KOPT-K1 (cell line): Measurements from ENCODE around the gene RPL35A.
A peak's percentile ranks its signal among the peaks of the same experiment; 100 is the strongest.
"Not testable (repeated sequence)": the region's sequence is repeated elsewhere in the genome, so short reads cannot be mapped to it uniquely, and the experiment has no call there.

Experiments used
- H3K27ac ChIP-seq: fragments of 200-600 bp; sonication (generic); 2 replicates; pipeline ENCODE4 v1.5.1; 2016; ENCODE audit warnings: antibody characterized with exemption, mild to moderate bottlenecking, low read depth, low read length; ENCODE audit not compliant: poor library complexity, severe bottlenecking
- H3K36me3 ChIP-seq: fragments of 200-600 bp; sonication (generic); 2 replicates; pipeline ENCODE4 v1.5.1; 2017; ENCODE audit warnings: antibody characterized with exemption, mild to moderate bottlenecking, low read length, moderate library complexity; ENCODE audit not compliant: insufficient read depth
- H3K9me3 ChIP-seq: fragments of 200-600 bp; sonication (generic); 2 replicates; pipeline ENCODE4 v1.5.1; 2017; ENCODE audit warnings: antibody characterized with exemption, low read length, mild to moderate bottlenecking; ENCODE audit not compliant: insufficient read depth, poor library complexity, severe bottlenecking

The RPL35A gene

GRCh38 chr3:197949778-197950676 lies at the start of gene RPL35A:
TSS of gene RPL35A (plus strand) at chr3:197950190. CDS start at chr3:197950968, 778 bp downstream.
- no peaks in the 10 kb centered on the region for H3K9me3 ChIP-seq

GRCh38 chr3:197901626-197902025 lies 48.4 kb upstream of the RPL35A start:
- Histone ChIP-seq H3K27ac (no peak overlapping the region), H3K9me3 (no peaks in the 10 kb centered on the region), H3K36me3 (no peaks in the 10 kb centered on the region)

More at GRCh38 chr3:197949778-197950676, at the start of gene RPL35A:
- H3K36me3 ChIP-seq = peaks cover 42% of the 10 kb centered on the region
- H3K27ac ChIP-seq = peak within 1 kb of the TSS; percentile 82

DNA sequence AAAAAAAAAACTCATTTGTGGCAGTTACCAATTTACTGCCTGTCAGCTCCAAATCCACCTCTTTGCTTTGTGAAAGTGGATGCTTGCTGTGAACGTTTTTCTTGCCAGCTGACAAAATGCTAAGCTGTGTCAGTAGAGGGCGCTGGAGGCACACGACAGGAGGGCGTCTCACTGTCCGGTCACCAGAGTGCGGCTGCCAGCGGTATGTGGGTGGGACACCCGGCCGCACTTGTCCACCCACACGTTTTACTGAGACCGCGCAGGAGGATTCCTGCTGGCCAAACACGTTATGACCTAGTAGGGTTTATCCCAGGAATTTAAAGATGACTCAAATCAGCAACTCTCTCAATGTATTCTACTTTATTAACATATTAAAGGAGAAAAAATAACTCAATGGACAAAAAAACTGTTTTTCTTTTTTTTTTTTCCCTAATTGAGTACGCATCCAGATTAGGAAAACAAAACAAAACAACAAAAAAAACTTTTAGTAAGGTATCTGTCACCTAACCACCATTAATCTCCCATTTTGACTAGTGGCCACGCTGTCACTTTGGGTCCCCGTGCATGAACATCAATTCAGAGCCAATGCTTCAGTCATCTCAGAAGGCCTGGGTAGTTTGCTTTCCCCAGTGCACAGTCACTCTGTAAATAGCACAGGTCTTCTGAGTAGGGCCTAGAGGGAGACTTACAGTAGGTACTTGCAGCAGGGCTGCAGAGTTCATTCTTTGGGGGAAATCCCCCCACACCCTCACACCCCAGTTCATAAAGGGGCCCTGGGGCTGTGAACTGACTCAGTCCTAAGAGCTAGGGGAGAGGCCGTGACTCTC lies 43.8 kb upstream of the RPL35A start:
- H3K9me3 ChIP-seq = no peaks in the 10 kb centered on the region
- H3K36me3 ChIP-seq = no peaks in the 10 kb centered on the region
- H3K27ac ChIP-seq = no peak overlapping the region

DNA sequence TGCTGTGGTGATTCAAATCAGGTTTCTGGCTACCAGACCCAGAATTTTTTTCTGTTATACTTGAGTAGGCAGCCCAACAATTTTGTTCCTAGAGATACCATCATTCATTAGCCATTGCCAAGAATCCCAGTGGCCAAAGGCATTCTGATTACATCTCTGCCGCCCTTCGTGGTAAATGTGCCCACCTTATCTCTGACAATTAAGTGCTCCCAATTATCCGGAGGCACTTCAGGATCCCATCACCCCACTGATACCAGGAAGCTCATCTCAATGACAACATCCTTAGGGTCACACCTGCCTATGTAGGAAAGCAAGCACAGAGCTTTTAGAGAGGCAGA lies 43.2 kb upstream of the RPL35A start:
- H3K36me3 ChIP-seq = no peaks in the 10 kb centered on the region
- no peak overlapping the region for H3K27ac ChIP-seq
- H3K9me3 ChIP-seq = no peaks in the 10 kb centered on the region

GRCh38 chr3:197907196-197907595 lies 42.8 kb upstream of the RPL35A start:
- no peaks in the 10 kb centered on the region for H3K36me3 ChIP-seq
- no peak overlapping the region for H3K27ac ChIP-seq
- no peaks in the 10 kb centered on the region for H3K9me3 ChIP-seq

GRCh38 chr3:197908550-197908949 lies 41.4 kb upstream of the RPL35A start:
- not testable (repeated sequence) for H3K27ac ChIP-seq, H3K9me3 ChIP-seq, H3K36me3 ChIP-seq

GRCh38 chr3:197908957-197909701 lies 40.9 kb upstream of the RPL35A start:
- H3K27ac ChIP-seq = no peak overlapping the region
- no peaks in the 10 kb centered on the region for H3K36me3 ChIP-seq
- no peaks in the 10 kb centered on the region for H3K9me3 ChIP-seq

DNA sequence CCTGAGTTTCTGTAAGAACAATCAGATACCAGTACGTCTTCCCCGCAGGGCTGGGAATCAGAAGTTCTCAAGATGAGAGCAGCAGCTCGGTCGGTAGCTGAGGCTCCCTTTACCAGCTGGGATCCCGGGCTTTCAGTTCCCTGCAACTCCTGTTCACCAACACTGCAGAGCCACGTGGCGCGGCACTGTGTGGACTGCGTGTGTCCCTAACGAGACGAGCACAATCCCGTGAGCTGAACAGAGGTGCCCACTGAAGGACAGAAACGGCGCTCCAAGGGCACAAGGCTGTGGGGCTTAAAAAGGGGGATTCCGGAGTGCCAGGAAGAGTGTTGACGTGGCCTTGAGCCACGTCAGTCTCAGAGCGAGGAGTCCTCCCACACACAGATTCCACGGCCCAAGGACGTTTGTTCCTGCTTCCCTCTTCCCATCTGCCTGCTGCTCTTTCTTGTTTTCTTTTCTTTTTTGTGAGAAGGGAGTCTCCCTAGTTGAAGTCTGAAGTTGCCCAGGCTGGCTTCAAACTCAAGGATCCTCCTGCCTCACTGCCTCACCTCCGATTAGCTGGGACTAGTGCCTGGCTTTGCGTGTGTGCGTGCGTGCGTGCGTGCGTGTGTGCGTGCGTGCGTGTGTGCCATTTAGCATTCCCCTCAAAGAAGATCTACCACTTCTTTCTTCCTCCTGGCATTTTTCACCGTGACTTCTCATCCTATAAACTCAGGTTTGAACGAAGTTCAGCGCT lies 37.1 kb upstream of the RPL35A start:
- no peaks in the 10 kb centered on the region for H3K36me3 ChIP-seq
- no peaks in the 10 kb centered on the region for H3K9me3 ChIP-seq
- no peak overlapping the region for H3K27ac ChIP-seq

DNA sequence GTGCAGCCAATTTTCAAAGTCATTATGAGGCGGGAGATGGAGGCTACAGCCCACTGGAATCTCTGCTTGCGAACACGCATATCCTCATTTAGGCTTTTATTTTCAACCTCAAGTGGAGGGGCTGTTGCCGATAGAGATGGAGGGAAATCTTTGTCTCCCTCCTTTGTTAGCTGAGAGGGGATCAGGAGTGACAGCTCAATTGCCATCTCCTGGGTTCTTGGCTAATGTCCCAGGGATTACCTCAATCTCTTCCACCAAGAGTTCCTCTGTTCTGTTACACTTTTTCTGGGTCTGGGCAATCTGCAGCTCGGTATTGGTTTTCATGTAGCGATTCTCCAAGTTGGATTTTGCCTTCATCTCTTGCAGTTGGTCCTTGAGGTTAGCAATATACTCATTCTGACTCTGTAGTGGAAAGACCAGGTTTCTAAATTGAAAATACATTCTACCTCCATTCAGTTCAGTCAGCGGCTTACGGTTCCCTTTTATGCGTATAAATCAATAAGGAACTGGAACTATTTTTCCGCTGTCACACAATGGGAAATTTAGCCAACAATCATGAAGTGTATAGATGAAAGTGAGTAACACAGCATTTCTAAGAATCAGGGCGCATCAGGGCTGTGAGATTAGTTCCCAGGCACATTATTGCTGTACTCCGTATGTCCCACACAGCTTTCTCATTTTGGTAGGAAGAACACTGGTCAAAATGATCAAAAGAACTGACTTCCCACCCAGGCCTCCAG lies 36.2 kb upstream of the RPL35A start:
- H3K9me3 ChIP-seq = no peaks in the 10 kb centered on the region
- H3K27ac ChIP-seq = no peak overlapping the region
- no peaks in the 10 kb centered on the region for H3K36me3 ChIP-seq

DNA sequence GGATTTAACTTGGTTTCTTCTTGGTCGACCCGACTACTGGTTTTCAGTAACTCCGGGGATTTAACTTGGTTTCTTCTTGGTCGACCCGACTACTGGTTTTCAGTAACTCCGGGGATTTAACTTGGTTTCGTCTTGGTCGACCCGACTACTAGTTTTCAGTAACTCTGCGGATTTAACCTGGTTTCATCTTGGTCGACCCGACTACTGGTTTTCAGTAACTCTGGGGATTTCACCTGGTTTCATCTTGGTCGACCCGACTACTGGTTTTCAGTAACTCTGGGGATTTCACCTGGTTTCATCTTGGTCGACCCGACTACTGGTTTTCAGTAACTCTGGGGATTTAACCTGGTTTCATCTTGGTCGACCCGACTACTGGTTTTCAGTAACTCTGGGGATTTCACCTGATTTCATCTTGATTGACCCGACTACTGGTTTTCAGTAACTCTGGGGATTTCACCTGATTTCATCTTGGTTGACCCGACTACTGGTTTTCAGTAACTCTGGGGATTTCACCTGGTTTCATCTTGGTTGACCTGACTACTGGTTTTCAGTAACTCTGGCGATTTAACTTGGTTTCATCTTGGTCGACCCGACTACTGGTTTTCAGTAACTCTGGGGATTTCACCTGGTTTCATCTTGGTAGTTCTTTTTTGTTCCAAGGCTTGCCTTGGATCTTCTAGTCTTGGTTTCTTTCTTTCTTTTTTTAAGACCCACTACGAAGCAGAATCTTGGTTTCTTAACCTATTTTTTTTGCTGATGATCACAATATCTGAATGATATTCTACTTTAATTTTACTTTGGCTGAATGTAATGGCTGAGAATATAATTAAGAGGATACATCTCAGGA lies 28.3 kb upstream of the RPL35A start:
- not testable (repeated sequence) for H3K9me3 ChIP-seq, H3K27ac ChIP-seq, H3K36me3 ChIP-seq

- Histone ChIP-seq H3K36me3 (no peaks in the 10 kb centered on the region), H3K27ac (no peak overlapping the region), H3K9me3 (no peaks in the 10 kb centered on the region)
These were observed 23.6 kb upstream of the RPL35A start for GRCh38 chr3:197926418-197926817.

DNA sequence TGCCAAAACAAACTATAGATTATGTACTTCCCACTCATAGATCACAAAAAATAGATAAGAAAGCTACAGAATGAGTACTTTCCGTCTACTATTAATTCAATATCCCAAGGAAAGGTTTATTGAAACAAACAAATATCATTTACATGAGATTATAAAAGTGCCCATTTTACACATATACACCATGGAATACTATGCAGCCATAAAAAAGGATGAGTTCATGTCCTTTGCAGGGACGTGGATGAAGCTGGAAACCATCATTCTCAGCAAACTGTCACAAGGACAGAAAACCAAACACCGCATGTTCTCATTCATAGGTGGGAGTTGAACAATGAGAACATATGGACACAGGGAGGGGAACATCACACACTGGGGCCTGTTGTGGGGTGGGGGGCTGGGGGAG lies 22.4 kb upstream of the RPL35A start:
- H3K27ac ChIP-seq, H3K36me3 ChIP-seq, H3K9me3 ChIP-seq: not testable (repeated sequence)

DNA sequence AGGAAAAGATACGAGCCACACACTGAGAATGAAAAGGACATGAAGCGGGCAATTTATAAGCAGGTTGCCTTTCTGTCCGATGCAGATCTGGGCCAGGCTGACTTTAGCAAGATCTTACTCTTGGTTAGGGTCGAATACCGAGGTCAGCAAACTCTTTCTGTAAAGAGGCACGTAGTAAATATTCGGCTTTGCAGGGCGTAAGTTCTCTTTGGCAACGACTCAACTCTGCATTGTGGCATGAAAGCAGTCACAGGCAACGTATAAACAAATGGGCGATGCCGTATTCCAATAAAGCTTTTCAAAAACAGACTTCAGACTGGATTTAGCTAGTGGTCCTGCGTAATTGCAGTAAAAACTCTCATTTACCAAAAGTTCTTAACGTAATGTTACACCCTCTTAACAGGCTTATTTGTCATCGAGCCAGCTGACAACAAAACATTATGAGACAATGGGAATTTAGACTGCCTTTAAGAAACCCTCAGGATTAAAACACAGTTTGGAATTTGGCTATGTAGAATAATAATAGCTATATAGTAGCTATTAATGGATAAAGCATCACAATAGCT lies 13.1 kb upstream of the RPL35A start:
- no peaks in the 10 kb centered on the region for H3K36me3 ChIP-seq
- no peak overlapping the region for H3K27ac ChIP-seq
- no peaks in the 10 kb centered on the region for H3K9me3 ChIP-seq
